Smooth muscle cell of the coronary artery (primary cell): ENCODE measurements around the gene OGDHL. TPM values are rescaled to one million over a fixed set of nuclear protein-coding genes. Genes with fewer than 3 reads are reported as not detected.

Source experiments
- total RNA-seq: library from RNA; depleted of rRNA; stranded (reverse); fragments of >200 nt; gene quantifications from 2 replicates; pipeline ENCODE4 v1.2.3, GENCODE V29; 2014; ENCODE audit warnings: low replicate concordance

The OGDHL gene
- total RNA-seq = 0.12 and 2.0 TPM in 2 replicates

GRCh38 chr10:49761789-49762565 lies at the start of gene OGDHL:
Gene OGDHL (minus strand): TSS chr10:49762323. CDS start chr10:49758592, 3,731 bp downstream.

Other genes with a start within 250 kb of the OGDHL start
- gene ERCC6, start 223.2 kb downstream of the OGDHL start, total RNA-seq = 38.5 and 62.4 TPM in 2 replicates
- gene SLC18A3, start 152.0 kb downstream of the OGDHL start, total RNA-seq = under 0.01 TPM in 1 of 2 replicates, not detected in the other
- gene CHAT, start 148.3 kb downstream of the OGDHL start, total RNA-seq = not detected in 2 replicates
- gene C10orf53, start 82.7 kb downstream of the OGDHL start, total RNA-seq = not detected in 2 replicates
- gene PARG, start 179.7 kb upstream of the OGDHL start, total RNA-seq = 36.8 and 56.5 TPM in 2 replicates
- gene TIMM23B, start 179.7 kb upstream of the OGDHL start, total RNA-seq = 13.1 and 19.3 TPM in 2 replicates
- gene AGAP6, start 226.1 kb upstream of the OGDHL start, total RNA-seq = 1.5 and 1.9 TPM in 2 replicates